Activated T-cell treated with anti-CD3 and anti-CD28 coated beads, Interleukin-2, amount 50 U/mL, for 48 hours (primary cell): ENCODE data around the gene SLC25A17.
"Not testable (repeated sequence)": the region's sequence is repeated elsewhere in the genome, so short reads cannot be mapped to it uniquely, and the experiment has no call there.

Experiments
- DNase-seq, 2 experiments: peaks; one replicate each; pipeline ENCODE4 v3.0.0-alpha.2; 2020

SLC25A17 gene, protein sequence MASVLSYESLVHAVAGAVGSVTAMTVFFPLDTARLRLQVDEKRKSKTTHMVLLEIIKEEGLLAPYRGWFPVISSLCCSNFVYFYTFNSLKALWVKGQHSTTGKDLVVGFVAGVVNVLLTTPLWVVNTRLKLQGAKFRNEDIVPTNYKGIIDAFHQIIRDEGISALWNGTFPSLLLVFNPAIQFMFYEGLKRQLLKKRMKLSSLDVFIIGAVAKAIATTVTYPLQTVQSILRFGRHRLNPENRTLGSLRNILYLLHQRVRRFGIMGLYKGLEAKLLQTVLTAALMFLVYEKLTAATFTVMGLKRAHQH

DNA sequence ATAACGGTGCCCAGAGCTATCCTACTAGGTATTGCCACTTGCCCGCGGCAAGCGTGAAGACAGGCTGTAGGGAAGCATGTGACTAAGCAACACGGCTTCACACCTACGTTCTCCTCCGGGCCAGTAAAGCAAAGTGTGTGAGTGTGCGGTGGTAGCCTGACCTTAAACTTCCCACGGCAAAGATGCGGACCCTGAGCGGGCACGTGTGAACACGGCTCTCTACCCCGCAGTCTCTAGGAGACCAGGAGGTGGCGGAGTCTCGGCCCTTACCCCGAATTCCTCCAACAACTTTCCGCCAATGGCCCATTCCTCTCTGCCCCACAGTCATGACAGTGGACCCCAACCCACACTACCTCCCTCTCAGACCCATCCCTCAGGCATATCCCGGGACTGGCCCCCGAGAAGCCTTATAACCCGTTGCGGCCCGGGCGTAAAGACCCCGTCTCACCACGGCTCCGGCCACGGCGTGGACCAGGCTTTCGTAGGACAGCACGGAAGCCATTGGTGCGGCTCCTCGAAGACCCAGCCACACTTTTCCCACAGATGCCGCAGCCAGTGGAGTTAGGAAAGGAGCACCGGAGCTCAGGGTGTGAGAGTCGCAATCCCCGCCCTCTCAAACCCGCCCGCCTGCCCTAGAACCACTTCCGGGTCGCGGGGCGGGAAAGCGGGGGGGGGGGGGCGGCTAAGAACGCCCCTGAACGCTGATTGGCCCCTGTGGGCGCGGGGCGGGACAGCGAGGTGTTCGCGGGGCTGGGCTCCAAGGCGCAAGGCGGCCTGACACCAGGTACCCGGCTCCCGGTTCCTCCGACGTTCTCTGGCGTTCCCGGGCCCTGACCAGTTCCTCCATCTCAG is at the start of gene SLC25A17:
TSS of gene SLC25A17 (minus strand) at position 600 of the 852 bp plus-strand sequence. CDS start at position 502, 98 bp downstream.
- DNase-seq: peak; percentile 90 to 92

DNA sequence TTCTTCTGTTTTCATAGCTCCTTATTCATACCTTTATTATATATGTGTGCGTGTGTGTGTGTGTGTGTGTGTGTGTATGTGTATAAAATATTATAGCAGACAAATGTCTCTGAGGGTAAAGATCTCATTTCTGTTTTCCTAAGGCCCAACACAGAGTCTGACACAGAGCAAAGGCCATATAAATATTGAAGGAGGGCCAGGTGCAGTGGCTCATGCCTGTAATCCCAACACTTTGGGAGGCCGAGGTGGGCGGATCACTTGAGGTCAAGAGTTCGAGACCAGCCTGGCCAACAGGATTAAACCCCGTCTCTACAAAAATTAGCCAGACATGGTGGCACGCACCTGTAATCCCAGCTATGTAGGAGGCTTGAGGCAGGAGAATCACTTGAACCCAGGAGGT is 49.2 kb upstream of the SLC25A17 start:
- DNase-seq: not testable (repeated sequence)

DNA sequence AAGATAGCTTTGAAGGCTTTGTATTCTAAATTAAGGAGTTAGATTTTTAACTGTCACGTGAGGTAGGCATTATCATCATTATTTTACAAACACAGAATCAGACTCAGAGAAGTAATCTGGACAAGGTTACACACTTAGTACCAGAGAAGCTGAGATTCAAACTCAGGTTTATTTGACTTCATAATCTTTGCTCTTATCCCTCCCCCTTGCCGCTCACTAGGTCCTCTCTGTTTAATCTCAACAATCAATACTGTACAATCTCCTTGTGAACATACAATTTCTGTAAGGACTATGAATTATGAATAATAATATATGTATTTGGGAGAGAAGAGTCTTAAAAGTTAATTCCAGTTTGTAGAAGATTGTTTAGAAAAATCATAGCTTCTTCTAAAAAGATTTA is 48.0 kb upstream of the SLC25A17 start:
- no peak for DNase-seq

DNA sequence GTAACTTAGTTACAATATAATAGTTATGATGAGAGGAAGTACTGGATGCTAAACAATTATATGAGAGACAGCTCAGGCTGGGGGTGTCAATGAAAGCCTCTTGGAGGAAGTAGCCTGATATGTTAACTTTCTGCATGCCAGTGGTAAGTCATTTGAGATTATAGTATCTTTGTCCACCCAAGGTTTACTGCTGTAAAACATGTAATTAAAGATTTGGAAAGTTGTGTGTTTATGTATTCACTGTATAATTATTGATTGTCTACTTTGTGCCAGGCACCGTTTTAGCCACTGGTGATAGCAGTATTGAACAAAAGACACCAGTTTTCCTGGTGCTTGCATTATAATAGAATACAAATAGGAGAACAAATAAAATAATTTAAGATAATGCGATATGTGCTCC is 43.4 kb upstream of the SLC25A17 start:
- no peak for DNase-seq

GRCh38 chr22:40862013-40862412 is 42.9 kb upstream of the SLC25A17 start, which contains the start of gene DNAJB7:
TSS of gene DNAJB7 (minus strand) at chr22:40862113. CDS start at chr22:40861994, 119 bp downstream.
- DNase-seq: no peak

DNA sequence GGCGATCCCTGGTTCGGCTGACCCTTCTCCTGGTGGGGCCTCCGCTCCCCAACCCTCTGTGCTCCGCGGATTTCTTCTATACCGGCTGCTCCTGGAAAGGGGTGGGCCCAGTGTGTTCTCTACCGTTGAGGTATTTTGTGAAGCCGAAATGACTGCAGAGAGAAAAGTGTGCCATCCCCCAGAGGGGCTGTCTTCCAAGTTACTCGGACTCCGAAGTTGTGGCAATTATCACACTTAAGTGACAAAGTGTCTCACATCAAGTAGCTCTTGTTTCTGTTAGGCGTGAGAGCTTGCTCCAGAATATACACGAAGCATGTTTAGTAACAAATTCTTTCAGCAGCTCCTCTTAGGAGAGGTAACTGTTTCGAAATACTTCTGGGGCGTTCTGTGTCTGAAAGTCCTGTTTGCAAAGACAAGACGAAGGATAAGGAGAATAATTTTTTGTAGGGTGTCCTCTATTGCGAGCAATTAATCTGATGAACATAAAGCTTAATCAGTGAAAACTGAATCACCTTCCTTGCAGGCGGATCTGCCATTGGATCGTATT is 38.2 kb upstream of the SLC25A17 start:
- DNase-seq: no peak

GRCh38 chr22:40856513-40857308 is 37.6 kb upstream of the SLC25A17 start, which contains the start of the genes ST13 and XPNPEP3:
TSS of gene ST13 (minus strand) at chr22:40856639. CDS start at chr22:40856540, 99 bp downstream.
TSS of gene XPNPEP3 (plus strand) at chr22:40857148. CDS start at chr22:40857182, 34 bp downstream.
- DNase-seq: peak; percentile 96 to 97

DNA sequence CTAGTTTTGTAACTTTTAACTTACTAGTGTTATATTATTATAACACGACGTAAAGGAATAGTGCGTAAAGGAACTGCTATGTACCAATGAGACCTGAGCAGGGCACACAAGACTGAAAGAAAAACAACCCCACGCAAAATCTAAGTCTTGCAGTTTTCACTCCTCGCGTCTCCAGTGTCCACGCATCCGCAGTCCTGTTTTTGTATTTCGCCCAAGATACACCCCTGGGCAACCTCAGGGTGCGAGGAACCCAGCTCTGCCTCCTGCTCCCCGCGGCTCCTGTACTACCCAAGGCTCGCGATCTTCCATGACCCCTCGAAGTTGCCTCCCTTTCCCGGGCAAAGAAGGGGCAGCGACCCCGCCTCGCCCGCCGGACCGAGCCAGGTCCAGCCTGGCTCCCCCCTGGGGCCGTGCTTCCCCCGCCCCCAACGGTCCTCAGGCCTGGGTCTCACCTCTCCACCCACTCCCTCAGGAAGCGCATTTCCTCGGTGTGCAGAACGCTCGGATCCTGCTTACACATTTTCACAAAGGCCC is 36.9 kb upstream of the SLC25A17 start:
- DNase-seq: no peak

DNA sequence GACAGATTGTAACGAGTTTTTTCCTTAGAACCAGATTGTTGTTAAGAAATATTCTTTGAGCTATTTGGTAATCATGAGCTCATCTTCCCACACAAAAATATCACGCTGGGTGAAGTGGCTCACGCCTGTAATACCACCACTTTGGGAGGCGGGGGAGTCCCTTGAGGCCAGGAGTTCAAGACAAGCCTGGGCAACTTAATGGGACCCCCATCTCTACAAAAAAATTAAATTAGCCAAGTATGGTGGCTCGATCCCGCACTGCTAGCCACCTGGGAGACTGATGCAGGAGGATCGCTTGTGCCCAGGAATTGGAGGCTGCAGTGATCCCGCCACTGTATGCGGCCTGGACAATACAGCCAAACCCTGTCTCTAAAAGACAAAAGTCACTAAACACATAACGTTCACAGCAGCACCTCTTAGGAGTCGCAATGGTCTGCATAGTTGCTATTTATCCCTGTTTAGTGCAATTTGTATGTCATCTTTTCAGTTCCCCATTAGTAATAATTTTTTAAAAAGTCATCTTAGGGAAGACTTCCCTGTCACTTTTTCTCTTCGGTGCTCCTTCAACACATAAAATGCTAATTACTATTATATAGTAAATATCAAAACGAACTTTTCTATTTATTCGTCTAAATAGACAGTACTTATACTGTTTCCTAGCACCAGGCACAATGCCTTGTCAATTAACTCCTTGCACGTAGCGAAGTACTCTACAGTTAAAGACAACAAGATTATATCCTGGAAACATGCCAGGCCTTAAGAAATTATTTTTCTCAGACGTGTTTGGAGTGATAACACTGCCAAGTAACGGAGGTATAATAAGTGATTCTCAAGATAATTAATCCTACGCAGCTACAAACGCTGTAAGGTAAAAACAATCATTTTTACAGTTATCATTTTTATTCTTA is 36.2 kb upstream of the SLC25A17 start:
- peak; percentile 26 to 36 for DNase-seq

GRCh38 chr22:40853961-40854360 is 34.8 kb upstream of the SLC25A17 start:
- DNase-seq: no peak

DNA sequence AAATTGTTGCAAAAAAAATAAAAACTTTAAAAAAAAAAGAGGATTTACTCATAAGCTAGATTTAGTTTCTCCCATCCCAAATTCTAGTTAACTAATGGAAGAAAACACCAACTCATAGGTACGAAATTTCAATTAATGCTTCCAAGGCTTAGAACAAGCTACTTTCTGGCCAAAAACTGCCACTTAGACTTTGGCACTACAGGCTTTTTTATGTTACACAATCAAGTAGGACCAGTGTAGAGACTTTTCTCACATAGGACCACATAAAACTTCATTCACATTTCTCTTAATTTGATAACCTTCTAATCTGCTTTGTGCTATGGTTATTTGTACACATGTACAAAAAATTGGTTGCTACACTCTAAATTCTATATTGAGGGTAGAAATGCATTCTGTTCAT is 34.2 kb upstream of the SLC25A17 start:
- DNase-seq: no peak

DNA sequence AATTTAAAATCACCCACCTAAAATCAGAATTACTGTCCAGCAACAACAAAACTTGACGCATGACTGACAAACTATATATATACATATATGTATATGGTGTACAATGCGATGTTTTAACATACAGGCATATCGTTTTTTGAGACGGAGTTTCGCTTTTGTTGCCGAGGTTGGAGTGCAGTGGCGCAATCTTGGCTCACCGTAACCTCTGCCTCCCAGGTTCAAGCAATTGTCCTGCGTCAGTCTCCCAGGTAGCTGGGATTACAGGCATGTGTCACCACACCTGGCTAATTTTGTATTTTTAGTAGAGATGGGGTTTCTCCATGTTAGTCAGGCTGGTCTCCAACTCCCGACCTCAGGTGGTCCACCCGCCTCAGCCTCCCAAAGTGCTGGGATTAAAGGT is 26.7 kb upstream of the SLC25A17 start:
- not testable (repeated sequence) for DNase-seq

DNA sequence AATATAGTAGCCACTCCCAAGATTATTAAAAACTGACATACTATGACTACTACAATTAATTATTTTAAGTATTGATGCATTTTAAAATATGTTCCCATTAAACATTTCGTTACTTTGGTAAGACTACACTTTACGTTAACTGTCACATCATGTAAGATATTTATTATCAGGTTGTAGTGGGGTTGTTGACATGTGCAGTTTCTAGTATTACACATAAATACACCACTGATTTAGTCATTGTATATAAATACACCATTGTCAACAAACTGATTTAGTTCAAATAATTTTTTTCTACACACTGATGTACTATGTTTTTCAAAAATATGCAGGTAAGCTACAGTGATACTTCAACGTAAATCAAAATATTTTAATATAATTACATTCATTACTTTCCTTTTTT is 25.8 kb upstream of the SLC25A17 start:
- DNase-seq: no peak

GRCh38 chr22:40838486-40838885 is 19.3 kb upstream of the SLC25A17 start:
- no peak for DNase-seq

DNA sequence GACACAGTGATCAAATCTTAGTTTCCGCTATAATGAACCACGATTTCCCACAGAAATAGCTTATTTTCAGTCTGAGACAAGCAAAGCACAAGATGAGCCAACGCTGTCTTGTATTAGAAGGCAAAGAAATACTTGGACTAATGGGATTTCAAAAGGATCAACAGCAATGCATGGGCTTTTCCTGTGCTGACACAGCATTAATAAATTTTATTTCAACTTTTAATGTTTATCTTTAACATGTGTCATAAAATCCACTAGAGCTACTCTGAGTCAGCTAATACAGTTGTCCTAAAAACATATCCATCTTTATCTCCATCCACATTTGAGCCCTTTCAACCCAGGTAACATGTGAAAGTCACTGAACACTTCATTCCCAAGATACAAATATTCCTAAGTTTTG is 15.5 kb upstream of the SLC25A17 start:
- no peak for DNase-seq

- no peak for DNase-seq
These were observed 10.0 kb upstream of the SLC25A17 start for GRCh38 chr22:40829131-40829530.

DNA sequence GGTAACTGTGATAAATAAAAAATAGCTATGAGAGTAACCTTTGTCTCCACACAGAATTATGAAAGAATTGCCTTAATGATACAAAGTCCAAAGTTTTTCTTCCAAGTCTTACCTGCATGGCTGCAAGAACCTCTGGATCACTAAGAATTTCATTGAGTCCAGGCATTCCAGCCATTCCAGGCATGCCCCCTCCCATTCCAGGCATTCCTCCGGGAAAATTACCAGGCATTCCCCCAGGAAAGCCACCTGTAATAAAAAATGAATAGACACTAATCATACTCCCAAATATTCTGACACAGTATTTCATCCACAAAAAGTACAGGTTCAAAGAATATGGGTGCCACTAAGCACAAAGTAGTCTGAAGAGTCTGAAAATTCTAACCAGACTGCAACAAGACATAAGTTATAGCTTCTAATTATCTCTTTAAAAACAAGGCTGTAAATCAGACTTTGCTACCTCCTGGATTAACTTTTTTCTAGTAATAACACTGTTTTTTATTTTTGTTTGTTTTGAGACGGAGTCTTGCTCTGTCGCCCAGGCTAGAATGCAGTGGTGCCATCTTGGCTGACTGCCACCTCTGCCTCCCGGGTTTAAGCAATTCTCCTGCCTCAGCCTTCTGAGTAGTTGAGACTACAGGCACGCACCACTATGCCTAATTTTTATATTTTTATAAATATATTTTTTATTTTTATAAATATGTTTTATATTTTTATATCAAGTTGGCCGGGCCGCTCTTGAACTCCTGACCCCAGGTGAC is 8.0 kb upstream of the SLC25A17 start:
- DNase-seq: no peak

DNA sequence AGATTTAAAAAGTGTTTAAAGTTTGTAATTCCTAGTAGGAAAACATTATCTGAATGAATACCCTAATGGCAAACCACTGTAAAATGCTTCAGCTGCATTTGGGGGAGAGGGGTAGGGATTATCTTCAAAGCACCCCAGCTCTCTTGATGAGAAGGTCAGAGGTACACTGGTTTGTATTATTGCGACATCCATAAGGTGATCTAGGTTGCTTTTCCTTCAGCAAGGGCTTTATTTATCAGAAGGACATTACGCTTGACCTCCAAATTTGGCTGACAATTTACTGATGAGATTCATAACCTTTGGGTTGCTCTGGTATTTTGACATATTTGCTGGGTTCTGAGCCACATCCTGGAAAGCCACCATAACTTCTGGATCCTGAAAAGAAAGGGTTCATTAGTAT is 7.1 kb upstream of the SLC25A17 start:
- DNase-seq: not testable (repeated sequence)

- DNase-seq: no peak
These were observed 4.3 kb upstream of the SLC25A17 start for GRCh38 chr22:40823426-40823825.

DNA sequence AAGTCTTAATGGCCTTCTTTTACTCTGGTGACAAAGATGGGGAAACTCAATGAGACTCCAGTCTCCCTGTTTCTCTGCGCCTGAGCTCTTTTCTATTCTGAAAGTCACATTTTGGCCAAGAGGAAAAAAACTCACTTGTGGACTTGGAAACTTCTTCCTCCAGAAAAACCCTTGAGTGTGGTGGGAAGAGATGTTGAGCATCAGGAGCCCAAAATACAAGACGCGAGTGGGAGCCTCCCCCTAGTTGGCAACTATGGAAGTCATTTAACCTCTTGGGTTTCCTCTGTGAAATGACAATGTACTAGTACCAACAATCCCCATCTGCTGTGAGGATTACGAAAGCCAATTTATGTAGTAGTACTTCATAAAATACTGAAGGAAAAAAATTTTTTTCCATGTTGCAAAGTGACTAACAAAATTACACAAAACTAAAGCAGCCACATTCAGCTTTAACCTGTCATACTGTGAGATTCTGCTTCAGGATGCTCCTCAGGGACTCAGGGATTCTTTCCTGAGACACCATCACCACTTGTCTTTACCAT is 524 bp upstream of the SLC25A17 start:
- no peak for DNase-seq
